Mesenteric fat pad (tissue), 1 donor: ENCODE measurements around the gene SEC31A. TPM values are rescaled to one million over a fixed set of nuclear protein-coding genes. Genes with fewer than 3 reads are reported as not detected.
"Not testable (repeated sequence)": the region's sequence is repeated elsewhere in the genome, so short reads cannot be mapped to it uniquely, and the experiment has no call there.

Experiments used
- DNase-seq: peaks from one replicate; pipeline ENCODE4 v3.0.0-alpha.2; 2020; ENCODE audit warnings: low spot score
- total RNA-seq: library from RNA; stranded (reverse); fragmentation: NEBNext Ultra II Directional; extraction: Animal tissue kit (Norgen Biotek cat#: 25700); gene quantifications from one replicate; pipeline ENCODE4 v1.2.1, GENCODE V29; 2021
- donor health status: DM: yes; HTN: yes; CAD: no.

SEC31A gene
- total RNA-seq, 1 donor from 2014 or later = 244 TPM

GRCh38 chr4:82893942-82894341 is 3.0 kb upstream of the SEC31A start:
- no peak for DNase-seq

GRCh38 chr4:82892467-82892802 is 1.5 kb upstream of the SEC31A start:
- DNase-seq = no peak

- no peak for DNase-seq
Observed at GRCh38 chr4:82891707-82892466, 934 bp upstream of the SEC31A start.

GRCh38 chr4:82890528-82890900 is 439 bp downstream of the SEC31A start:
- no peak for DNase-seq

- no peak for DNase-seq
Observed at GRCh38 chr4:82889287-82889686, 1.7 kb downstream of the SEC31A start.

GRCh38 chr4:82886147-82886942 is 4.6 kb downstream of the SEC31A start:
- no peak for DNase-seq

- DNase-seq = no peak
Observed at GRCh38 chr4:82885410-82885809, 5.5 kb downstream of the SEC31A start.

- DNase-seq = no peak
Observed at GRCh38 chr4:82868572-82868971, 22.4 kb downstream of the SEC31A start.

GRCh38 chr4:82866706-82867385 is 24.1 kb downstream of the SEC31A start:
- DNase-seq = no peak

GRCh38 chr4:82866033-82866432 is 24.9 kb downstream of the SEC31A start:
- not testable (repeated sequence) for DNase-seq

- no peak for DNase-seq
Observed at GRCh38 chr4:82865592-82865991, 25.4 kb downstream of the SEC31A start.

GRCh38 chr4:82864336-82864979 is 26.5 kb downstream of the SEC31A start:
- no peak for DNase-seq

- no peak for DNase-seq
Observed at GRCh38 chr4:82861529-82861928, 29.4 kb downstream of the SEC31A start.

- DNase-seq = not testable (repeated sequence)
Observed at GRCh38 chr4:82860487-82860886, 30.5 kb downstream of the SEC31A start.

- DNase-seq = no peak
Observed at GRCh38 chr4:82852751-82853285, 38.1 kb downstream of the SEC31A start.

- no peak for DNase-seq
Observed at GRCh38 chr4:82851885-82852750, 38.8 kb downstream of the SEC31A start.

GRCh38 chr4:82851318-82851717 is 39.6 kb downstream of the SEC31A start:
- DNase-seq = no peak

- no peak for DNase-seq
Observed at GRCh38 chr4:82850684-82851083, 40.3 kb downstream of the SEC31A start.

GRCh38 chr4:82848706-82849105 is 42.2 kb downstream of the SEC31A start:
- no peak for DNase-seq

GRCh38 chr4:82842593-82842992 is 48.4 kb downstream of the SEC31A start:
- no peak for DNase-seq
